Ishikawa (cell line): Measurements from ENCODE around the gene TRIM3.

Experiments
- CREB1 ChIP-seq: IDR thresholded peaks from 2 replicates; pipeline ENCODE4 v1.6.1; 2012; ENCODE audit warnings: low read depth
- EP300 ChIP-seq: IDR thresholded peaks from 2 replicates; pipeline ENCODE4 v1.6.1; 2012; ENCODE audit warnings: borderline replicate concordance
- NFIC ChIP-seq: IDR thresholded peaks from 2 replicates; pipeline ENCODE4 v1.6.1; 2012
- RAD21 ChIP-seq: IDR thresholded peaks from 2 replicates; pipeline ENCODE4 v1.6.1; 2012; ENCODE audit warnings: low read depth
- TAF1 ChIP-seq: IDR thresholded peaks from 2 replicates; pipeline ENCODE4 v1.6.1; 2012; ENCODE audit warnings: low read depth, mild to moderate bottlenecking
- TCF12 ChIP-seq: IDR thresholded peaks from 2 replicates; pipeline ENCODE4 v1.6.1; 2012; ENCODE audit warnings: low read depth
- TEAD4 ChIP-seq: IDR thresholded peaks from 2 replicates; pipeline ENCODE4 v1.6.1; 2012
- YY1 ChIP-seq: IDR thresholded peaks from 2 replicates; pipeline ENCODE4 v1.6.1; 2012; ENCODE audit warnings: low read depth
- ZBTB7A ChIP-seq: IDR thresholded peaks from 2 replicates; pipeline ENCODE4 v1.6.1; 2012; ENCODE audit warnings: low read depth
- TF ChIP-seq, protein P1 (sequence below): IDR thresholded peaks from 2 replicates; pipeline ENCODE4 v1.6.1; 2012; ENCODE audit warnings: low read depth, mild to moderate bottlenecking
- TF ChIP-seq, protein P2 (sequence below): IDR thresholded peaks from 2 replicates; pipeline ENCODE4 v1.6.1; 2012

DNA sequence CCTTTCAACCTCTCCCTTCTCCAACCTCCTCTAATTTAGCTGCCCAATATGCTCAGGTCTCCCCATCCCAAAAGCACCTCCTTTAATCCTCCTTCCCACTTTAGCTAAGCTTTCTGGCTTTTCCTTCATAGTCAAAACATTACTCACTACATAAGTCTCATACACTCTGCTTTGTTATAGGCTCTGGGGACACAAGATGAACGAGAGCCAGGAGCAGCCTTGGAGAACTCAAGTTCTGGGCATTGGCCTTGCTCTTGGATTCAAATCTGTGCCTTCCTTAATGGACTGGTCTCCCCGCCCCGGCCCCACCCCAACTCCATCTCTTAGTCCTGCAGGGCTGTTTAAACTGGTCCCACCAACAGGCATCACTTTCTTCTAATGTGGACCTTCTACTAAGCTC, 21.5 kb downstream of the TRIM3 start:
- TF ChIP-seq, protein P1, sequence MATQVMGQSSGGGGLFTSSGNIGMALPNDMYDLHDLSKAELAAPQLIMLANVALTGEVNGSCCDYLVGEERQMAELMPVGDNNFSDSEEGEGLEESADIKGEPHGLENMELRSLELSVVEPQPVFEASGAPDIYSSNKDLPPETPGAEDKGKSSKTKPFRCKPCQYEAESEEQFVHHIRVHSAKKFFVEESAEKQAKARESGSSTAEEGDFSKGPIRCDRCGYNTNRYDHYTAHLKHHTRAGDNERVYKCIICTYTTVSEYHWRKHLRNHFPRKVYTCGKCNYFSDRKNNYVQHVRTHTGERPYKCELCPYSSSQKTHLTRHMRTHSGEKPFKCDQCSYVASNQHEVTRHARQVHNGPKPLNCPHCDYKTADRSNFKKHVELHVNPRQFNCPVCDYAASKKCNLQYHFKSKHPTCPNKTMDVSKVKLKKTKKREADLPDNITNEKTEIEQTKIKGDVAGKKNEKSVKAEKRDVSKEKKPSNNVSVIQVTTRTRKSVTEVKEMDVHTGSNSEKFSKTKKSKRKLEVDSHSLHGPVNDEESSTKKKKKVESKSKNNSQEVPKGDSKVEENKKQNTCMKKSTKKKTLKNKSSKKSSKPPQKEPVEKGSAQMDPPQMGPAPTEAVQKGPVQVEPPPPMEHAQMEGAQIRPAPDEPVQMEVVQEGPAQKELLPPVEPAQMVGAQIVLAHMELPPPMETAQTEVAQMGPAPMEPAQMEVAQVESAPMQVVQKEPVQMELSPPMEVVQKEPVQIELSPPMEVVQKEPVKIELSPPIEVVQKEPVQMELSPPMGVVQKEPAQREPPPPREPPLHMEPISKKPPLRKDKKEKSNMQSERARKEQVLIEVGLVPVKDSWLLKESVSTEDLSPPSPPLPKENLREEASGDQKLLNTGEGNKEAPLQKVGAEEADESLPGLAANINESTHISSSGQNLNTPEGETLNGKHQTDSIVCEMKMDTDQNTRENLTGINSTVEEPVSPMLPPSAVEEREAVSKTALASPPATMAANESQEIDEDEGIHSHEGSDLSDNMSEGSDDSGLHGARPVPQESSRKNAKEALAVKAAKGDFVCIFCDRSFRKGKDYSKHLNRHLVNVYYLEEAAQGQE: no peak
- TF ChIP-seq, protein P2, sequence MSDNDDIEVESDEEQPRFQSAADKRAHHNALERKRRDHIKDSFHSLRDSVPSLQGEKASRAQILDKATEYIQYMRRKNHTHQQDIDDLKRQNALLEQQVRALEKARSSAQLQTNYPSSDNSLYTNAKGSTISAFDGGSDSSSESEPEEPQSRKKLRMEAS: no peak
- TF ChIP-seq TCF12 (no peak), TAF1 (no peak), CREB1 (no peak), NFIC (no peak), RAD21 (no peak), TEAD4 (no peak), YY1 (no peak), EP300 (no peak), ZBTB7A (no peak)
